NCI-H2081 (cell line): ENCODE measurements around the gene RB1.
"Not testable (repeated sequence)": the region's sequence is repeated elsewhere in the genome, so short reads cannot be mapped to it uniquely, and the experiment has no call there.

Source experiments
- DNase-seq, 2 experiments: peaks; one replicate each; lab custom pipeline; 2025; lab: John Stamatoyannopoulos, UW

RB1 gene

DNA sequence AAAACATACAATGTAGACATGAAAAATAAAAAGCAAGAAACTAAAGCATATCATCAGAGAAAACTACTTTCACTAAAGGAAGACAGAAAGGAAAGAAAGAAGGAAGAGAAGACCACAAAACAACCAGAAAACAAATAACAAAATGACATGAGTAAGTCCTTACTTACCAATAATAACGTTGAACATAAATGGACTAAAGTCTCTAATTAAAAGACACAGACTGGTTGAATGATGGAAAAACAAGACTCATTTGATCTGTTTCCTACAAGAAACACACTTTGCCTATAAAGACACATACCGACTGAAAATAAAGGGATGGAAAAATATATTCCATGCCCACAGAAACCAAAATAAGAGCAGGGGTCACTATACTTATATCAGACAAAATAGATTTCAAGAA is 46.0 kb downstream of the RB1 start:
- DNase-seq: no peak

GRCh38 chr13:48353590-48353989 is 50.0 kb downstream of the RB1 start:
- DNase-seq: no peak

DNA sequence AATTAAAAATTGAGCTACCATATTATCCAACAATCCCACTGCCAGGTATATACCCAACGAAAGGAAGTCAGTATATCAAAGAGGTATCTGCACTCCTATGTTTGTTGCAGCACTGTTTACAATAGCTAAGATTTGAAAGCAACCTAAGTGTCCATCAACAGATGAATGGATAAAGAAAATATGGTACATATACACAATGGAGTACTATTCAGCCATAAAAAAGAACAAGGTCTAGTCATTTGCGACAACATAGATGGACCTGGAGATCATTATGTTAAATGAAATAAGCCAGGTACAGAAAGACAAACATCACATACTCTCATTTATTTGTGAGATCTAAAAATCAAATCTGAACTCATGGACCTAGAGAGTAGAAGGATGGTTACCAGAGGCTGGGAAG is 52.0 kb downstream of the RB1 start:
- not testable (repeated sequence) for DNase-seq

DNA sequence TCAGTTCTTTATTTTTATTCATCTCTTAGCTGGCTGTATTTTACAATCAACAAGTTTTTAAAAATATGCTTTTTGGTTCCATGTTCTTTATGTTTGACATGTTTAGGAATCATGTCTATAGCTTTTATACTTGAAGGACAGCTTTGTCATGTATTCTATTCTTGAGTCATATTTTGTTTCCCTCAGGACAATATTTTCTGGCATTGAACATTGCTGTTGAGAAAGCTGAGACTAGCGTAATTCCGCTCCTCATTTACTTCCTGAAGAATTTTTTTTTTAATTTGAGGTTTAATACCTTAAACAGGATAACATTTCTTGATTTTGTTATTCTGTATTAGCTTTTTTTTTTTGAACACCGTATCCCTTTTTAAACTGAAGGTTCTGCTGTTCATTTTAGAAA is 53.2 kb downstream of the RB1 start:
- DNase-seq: no peak

DNA sequence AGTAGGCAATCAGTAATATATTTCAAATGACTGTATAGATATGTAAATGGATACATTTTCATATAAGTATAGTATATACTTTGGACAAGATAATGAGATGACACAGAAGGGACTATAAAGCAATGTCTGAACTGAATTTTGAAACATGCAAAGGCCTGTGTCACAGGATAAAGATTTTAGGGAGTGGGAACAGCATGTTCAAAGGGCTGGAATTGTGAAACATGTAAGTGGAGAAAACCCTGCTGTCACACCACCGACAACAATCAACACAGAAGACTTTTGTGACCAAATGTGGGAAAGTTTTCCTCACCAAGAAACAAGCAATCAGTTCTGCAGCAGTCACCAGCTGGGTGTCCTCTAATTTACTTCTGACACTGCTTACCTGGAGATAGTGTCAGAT is 66.4 kb downstream of the RB1 start:
- no peak for DNase-seq

DNA sequence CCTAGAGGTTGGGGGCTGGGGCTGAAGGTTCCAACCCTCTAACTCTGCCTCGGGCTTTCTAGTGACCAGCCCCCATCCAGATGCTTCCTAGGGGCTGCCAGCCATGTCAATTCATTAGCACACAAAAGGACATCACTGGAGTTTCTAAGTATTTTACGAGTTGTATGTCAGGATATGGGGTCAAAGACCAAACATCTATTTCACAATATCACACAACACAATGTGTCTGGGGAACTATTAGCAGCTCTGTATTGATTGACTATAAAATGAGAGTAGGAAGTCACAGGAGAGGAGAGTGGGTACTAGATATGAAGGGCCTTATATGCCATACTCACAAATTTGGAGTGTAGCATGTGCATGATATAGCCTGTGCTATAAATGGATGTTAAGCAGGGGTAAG is 67.3 kb downstream of the RB1 start:
- DNase-seq: no peak

DNA sequence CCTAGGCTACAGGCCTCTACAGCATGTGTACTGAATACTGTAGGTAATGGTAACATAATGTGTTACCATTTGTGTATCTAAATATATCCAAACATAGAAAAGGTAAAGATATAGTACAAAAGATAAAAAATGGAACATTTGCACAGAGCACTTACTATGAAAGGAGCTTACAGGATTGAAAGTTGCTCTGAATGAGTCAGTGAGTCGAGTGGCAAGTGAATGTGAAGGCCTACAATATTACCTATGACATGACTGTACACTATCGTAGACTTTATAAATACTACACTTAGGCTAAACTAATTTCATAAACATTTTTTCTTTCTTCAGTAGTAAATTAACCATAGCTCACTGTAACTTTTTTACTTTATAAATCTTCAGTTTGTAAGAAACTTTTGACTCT is 74.3 kb downstream of the RB1 start:
- no peak for DNase-seq

GRCh38 chr13:48380581-48380980 is 77.0 kb downstream of the RB1 start:
- DNase-seq: no peak

DNA sequence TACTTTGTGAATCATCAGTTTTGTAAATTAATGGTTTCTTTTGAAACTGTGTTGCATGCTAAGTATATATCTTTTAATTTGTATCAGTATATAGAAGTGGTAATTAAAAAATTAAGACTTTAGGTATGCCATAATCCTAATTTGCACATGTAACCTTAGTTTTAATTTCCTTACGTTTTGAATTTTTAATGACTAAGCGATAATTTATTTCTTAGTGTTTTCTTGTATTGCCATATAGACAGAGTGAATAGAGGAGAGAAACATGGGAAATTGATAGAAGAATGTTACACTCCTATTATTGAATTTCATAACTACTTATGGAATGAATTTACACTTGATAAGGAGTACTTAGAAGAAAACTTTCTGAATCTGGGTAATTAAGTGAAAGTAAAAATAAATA is 79.8 kb downstream of the RB1 start:
- DNase-seq: no peak

DNA sequence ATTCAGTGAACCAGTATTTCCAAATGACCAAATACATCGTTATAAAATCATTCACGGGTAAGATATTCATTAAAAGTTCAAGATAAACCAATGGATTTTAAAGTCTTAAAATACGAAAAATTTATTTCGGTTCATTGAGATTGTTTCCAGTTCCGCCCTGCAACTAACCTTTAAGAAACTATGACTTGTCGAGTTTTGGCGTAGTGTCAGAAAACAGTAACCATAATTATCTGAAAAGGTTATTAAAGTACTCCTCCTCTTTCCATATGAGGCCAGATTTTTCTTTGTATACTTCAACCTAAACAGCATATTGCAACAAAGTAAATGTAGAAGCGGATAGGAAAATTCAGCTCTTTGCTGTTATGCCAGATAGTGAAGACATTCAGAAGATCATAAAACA is 83.3 kb downstream of the RB1 start:
- no peak for DNase-seq

DNA sequence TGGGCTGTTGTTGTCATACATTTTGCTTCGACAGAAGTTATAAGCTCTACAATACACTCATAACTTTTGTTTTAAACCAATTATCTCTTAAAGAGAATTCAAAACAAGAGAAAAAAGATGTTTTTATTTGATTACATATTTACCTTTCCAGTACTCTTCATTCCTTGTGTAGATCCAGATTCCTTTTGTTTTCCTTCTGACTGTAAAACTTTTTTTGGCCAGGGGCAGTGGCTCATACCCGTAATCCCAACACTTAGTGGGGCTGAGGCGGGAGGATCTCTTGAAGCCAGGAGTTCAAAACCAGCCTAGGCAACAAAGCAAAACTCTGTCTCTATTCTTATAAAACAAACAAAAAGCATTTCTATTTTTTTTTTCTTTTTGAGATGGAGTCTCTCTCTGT is 87.7 kb downstream of the RB1 start:
- no peak for DNase-seq

DNA sequence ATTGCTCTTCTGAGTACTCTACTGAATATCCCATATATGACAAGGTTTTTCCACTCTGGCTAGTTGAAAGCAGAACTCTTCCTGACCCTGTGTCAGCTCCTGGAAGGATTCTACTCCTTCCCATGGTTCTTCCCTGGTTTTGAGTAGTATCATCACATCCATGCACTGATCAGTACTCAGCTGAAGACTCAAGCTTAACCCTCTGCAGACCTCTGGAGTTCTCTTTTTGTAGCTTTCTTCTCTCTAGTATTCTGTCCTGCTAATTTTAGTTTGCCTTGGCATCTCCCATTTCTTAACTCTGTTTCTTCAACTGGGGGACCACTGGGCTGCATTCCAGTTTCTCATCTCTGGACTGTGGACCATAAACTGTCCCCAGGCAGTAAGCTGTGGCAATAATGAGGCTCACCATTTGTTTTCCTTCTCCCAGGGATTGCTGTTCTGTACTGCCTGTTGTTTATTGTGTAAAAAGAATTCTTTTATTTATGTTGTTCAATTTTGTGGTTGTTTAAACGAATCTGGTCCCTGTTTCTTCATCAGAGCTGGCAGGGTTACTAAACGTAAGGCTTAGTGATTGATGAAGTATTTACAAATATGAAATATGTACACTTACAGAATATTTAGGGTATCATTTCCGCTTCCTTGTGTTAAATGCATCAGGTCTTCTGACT is 89.6 kb downstream of the RB1 start:
- no peak for DNase-seq

- DNase-seq: no peak
Observed at GRCh38 chr13:48393698-48394085, 90.1 kb downstream of the RB1 start.

- no peak for DNase-seq
Observed at GRCh38 chr13:48397744-48398143, 94.2 kb downstream of the RB1 start.

- no peak for DNase-seq
Observed at GRCh38 chr13:48398450-48399095, 95.0 kb downstream of the RB1 start.

GRCh38 chr13:48400090-48400694 is 96.6 kb downstream of the RB1 start:
- no peak for DNase-seq

GRCh38 chr13:48400850-48401291 is 97.3 kb downstream of the RB1 start:
- no peak for DNase-seq

DNA sequence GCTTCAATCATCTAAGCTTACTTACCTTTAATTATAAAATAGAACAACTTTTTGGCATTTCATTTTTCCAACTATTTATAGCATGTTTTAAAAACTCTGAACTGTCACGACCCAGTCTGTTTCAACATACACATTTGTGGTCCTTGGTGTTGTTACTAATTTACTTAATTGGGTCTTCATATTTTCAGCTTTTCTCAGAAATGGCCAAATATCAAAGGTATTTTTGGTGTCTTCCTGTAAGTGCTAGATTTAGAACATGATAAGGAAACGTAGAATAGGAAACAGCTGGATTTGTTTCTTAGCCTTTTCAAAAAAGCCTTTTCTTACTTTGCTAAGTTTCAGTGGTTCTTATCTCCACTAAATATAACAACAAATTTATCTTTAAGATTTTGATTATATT is 97.9 kb downstream of the RB1 start:
- no peak for DNase-seq

GRCh38 chr13:48402325-48402932 is 98.9 kb downstream of the RB1 start:
- DNase-seq: no peak

DNA sequence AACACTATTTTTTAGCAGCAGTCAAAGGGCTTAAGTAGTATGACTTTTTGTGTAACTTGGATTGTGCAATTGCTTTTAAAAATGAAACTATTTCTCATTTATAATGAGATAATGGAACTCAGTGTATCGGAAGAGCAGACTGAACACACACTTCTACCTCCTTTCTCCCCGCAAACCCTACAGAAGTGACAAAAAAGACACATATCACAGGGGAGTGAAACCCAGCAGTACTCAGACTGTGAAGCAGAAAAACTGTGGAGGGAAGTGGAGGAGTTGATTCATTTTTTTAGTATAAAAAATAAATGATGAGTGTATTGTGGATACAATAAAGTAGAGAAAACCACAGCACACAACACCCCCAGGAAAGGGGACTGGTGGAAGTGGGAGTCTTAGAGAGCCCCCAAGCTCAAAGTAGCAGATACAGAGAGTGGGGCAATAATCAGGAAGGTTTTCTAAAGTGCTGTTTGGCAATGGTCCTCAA is 99.6 kb downstream of the RB1 start:
- DNase-seq: no peak

- no peak for DNase-seq
Observed at GRCh38 chr13:48403913-48404312, 100.4 kb downstream of the RB1 start.

- no peak for DNase-seq
Observed at GRCh38 chr13:48404952-48405351, 101.4 kb downstream of the RB1 start.

DNA sequence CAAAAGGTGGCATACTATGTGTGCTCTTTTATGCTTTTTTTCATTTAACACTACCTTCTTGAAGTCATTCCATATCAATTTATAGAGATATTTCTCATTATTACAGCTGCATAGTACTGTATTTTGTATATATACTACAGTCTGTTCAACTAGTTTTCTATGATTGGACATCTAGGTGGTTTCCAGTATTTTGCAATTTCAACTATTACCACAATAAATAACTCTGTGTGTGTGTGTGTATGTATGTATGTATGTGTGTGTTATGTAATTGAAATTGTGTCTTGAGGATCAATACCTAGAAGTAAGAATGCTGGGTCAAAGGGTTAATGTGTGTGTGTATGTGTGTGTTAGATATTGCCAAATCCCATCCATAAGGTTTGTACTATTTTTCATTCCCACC is 102.3 kb downstream of the RB1 start:
- DNase-seq: no peak
